ENCODE measurements around the gene STXBP4. TPM values are rescaled to one million over a fixed set of nuclear protein-coding genes. Genes with fewer than 3 reads are reported as not detected.

Gene STXBP4
- total RNA-seq, 2 experiments from 2014 or later: 9.4 to 12.6 TPM

GRCh38 chr17:55200904-55201303 lies 232.3 kb downstream of the STXBP4 start:
- Histone ChIP-seq H3K9me2 (ENCODE audit: insufficient read depth, low read length) (no peaks in the 10 kb centered on the region), H3K27ac (ENCODE audit: low read depth, low read length, poor library complexity, severe bottlenecking) (no peak overlapping the region), H4K20me1 (ENCODE audit: insufficient read depth, low read length) (no peaks in the 10 kb centered on the region), H3K4me1 (ENCODE audit: insufficient read depth, low read length, poor library complexity, severe bottlenecking) (peaks cover 15% of the 10 kb centered on the region), H3K79me2 (ENCODE audit: insufficient read depth, low read depth, low read length) (no peaks in the 10 kb centered on the region), H3K4me2 (ENCODE audit: low read length) (no peak overlapping the region), H2AFZ (ENCODE audit: low read length) (no peak overlapping the region), H3K9me3 (ENCODE audit: low read length) (peaks cover 17% of the 10 kb centered on the region; the same call in 1 of the 2 replicates), H3K36me3 (ENCODE audit: insufficient read depth, low read length) (no peaks in the 10 kb centered on the region), H3K4me3 (ENCODE audit: low read depth, low read length, poor library complexity, severe bottlenecking) (no peak overlapping the region)
- DNase-seq (ENCODE audit: low spot score): no peak
- TF ChIP-seq CTCF (conservative IDR thresholded peaks at IDR 0.05; ENCODE audit: low read length): no peak
- no peak for TF ChIP-seq EZH2phosphoT487 (IDR thresholded peaks at IDR 0.05; ENCODE audit: borderline replicate concordance, low read depth, low read length)
- no TSS peak for BruUV-seq (replicated peaks)
- CTCF ChIA-PET (ENCODE audit: unreplicated experiment): no interaction called here
- intact Hi-C loops (cut with micrococcal nuclease; ENCODE audit: unreplicated experiment): no loop called here
- POLR2A ChIA-PET: interaction anchor here (0.6 kb wide), 1 partner anchor 733 kb away, joined by 6 read pairs; no protein-coding TSS in a partner anchor

- TF ChIP-seq EZH2phosphoT487 (IDR thresholded peaks at IDR 0.05; ENCODE audit: borderline replicate concordance, low read depth, low read length) (no peak), CTCF (conservative IDR thresholded peaks at IDR 0.05; ENCODE audit: low read length) (no peak)
- ChIA-PET CTCF (ENCODE audit: unreplicated experiment) (no interaction called here), POLR2A (interaction anchor here (0.6 kb wide), 2 partner anchors 95 to 733 kb away, joined by 3 to 6 read pairs; no protein-coding TSS in a partner anchor)
- H3K4me3 ChIP-seq (ENCODE audit: low read depth, low read length, poor library complexity, severe bottlenecking): no peak overlapping the region
- H3K79me2 ChIP-seq (ENCODE audit: insufficient read depth, low read depth, low read length): no peaks in the 10 kb centered on the region
- intact Hi-C loops (cut with micrococcal nuclease; ENCODE audit: unreplicated experiment): no loop called here
- no peak overlapping the region for H2AFZ ChIP-seq (ENCODE audit: low read length)
- H3K4me1 ChIP-seq (ENCODE audit: insufficient read depth, low read length, poor library complexity, severe bottlenecking): peaks cover 15% of the 10 kb centered on the region
- no peaks in the 10 kb centered on the region for H3K36me3 ChIP-seq (ENCODE audit: insufficient read depth, low read length)
- no peaks in the 10 kb centered on the region for H4K20me1 ChIP-seq (ENCODE audit: insufficient read depth, low read length)
- H3K9me3 ChIP-seq (ENCODE audit: low read length): peaks cover 17% of the 10 kb centered on the region; the same call in 1 of the 2 replicates
- H3K27ac ChIP-seq (ENCODE audit: low read depth, low read length, poor library complexity, severe bottlenecking): no peak overlapping the region
- H3K9me2 ChIP-seq (ENCODE audit: insufficient read depth, low read length): no peaks in the 10 kb centered on the region
- no peak for DNase-seq (ENCODE audit: low spot score)
- no TSS peak for BruUV-seq (replicated peaks)
- H3K4me2 ChIP-seq (ENCODE audit: low read length): no peak overlapping the region
Observed at GRCh38 chr17:55201308-55201932, 232.9 kb downstream of the STXBP4 start.

- DNase-seq (ENCODE audit: low spot score): no peak
- no TSS peak for BruUV-seq (replicated peaks)
- no peaks in the 10 kb centered on the region for H4K20me1 ChIP-seq (ENCODE audit: insufficient read depth, low read length)
Observed at GRCh38 chr17:55202896-55203295, 234.3 kb downstream of the STXBP4 start.

More at GRCh38 chr17:55202896-55203295, 234.3 kb downstream of the STXBP4 start:
- H3K27ac ChIP-seq (ENCODE audit: low read depth, low read length, poor library complexity, severe bottlenecking): no peak overlapping the region
- no peak overlapping the region for H3K4me2 ChIP-seq (ENCODE audit: low read length)
- no peaks in the 10 kb centered on the region for H3K36me3 ChIP-seq (ENCODE audit: insufficient read depth, low read length)
- ChIA-PET POLR2A (interaction anchor here (1.1 to 1.9 kb wide), 2 partner anchors 8 to 151 kb away, joined by 3 to 5 read pairs; no protein-coding TSS in a partner anchor), CTCF (ENCODE audit: unreplicated experiment) (no interaction called here)
- H3K4me1 ChIP-seq (ENCODE audit: insufficient read depth, low read length, poor library complexity, severe bottlenecking): peaks cover 15% of the 10 kb centered on the region
- H3K79me2 ChIP-seq (ENCODE audit: insufficient read depth, low read depth, low read length): no peaks in the 10 kb centered on the region
- TF ChIP-seq CTCF (conservative IDR thresholded peaks at IDR 0.05; ENCODE audit: low read length): no peak
- TF ChIP-seq EZH2phosphoT487 (IDR thresholded peaks at IDR 0.05; ENCODE audit: borderline replicate concordance, low read depth, low read length): no peak
- H3K9me2 ChIP-seq (ENCODE audit: insufficient read depth, low read length): no peaks in the 10 kb centered on the region
- intact Hi-C loops (cut with micrococcal nuclease; ENCODE audit: unreplicated experiment): no loop called here
- H3K4me3 ChIP-seq (ENCODE audit: low read depth, low read length, poor library complexity, severe bottlenecking): no peak overlapping the region
- H3K9me3 ChIP-seq (ENCODE audit: low read length): peaks cover 17% of the 10 kb centered on the region; the same call in 1 of the 2 replicates
- no peak overlapping the region for H2AFZ ChIP-seq (ENCODE audit: low read length)

Data from OCI-LY7 (cell line).